ENCODE measurements around the gene MTX1. TPM values are rescaled to one million over a fixed set of nuclear protein-coding genes. Genes with fewer than 3 reads are reported as not detected.

Gene MTX1
- total and polyA plus RNA-seq, 2 experiments from 2014 or later: 77.7 to 106 TPM

DNA sequence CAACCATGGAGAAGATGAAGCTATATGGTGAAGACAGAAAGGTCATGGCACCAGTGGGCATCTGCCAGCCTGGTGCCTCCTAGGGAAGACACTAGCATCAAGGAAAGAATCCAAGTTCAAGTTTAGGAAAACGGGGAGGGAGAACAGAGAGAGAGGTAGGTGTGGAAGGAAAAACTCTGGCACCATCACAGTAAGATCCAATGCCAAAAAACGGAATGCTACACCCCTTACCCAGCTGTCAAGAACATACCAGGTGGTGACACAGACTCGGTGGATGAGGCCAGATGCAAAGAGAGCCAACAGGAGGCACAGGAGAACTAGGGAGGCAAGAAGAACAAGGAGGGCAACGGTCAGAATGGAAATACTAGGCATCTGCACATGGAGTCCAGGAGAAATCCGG lies 39.0 kb upstream of the MTX1 start:
- Mint-ChIP-seq H3K27me3 (ENCODE audit: insufficient read depth, low read depth, poor library complexity) (peaks cover 18% of the 10 kb centered on the region), H3K36me3 (ENCODE audit: low read depth) (peaks cover 20% of the 10 kb centered on the region), H3K4me3 (no peak overlapping the region; the same call in 2 of the 3 replicates), H3K4me1 (peaks cover 19% of the 10 kb centered on the region), H3K27ac (no peak overlapping the region), H3K9me3 (peaks cover 9% of the 10 kb centered on the region)
- H2AFZ ChIP-seq: no peak overlapping the region
- H4K20me1 ChIP-seq (replicated peaks; ENCODE audit: insufficient read depth): no peaks in the 10 kb centered on the region
- no peak overlapping the region for H3K4me2 ChIP-seq
- H3K4me3 ChIP-seq: no peak overlapping the region
- H3K27ac ChIP-seq (ENCODE audit: low read depth): no peak overlapping the region
- no peaks in the 10 kb centered on the region for H3K27me3 ChIP-seq (ENCODE audit: insufficient read depth)
- DNase-seq (ENCODE audit: low spot score) (no peak), ATAC-seq (no peak)
- no peaks in the 10 kb centered on the region for H3K9me2 ChIP-seq (ENCODE audit: insufficient read depth)
- TF ChIP-seq NANOG (IDR thresholded peaks at IDR 0.05; ENCODE audit: borderline replicate concordance): no peak
- no peak for TF ChIP-seq ZNF462 (CRISPR knock-in tag; IDR thresholded peaks at IDR 0.05)
- TF ChIP-seq REST (IDR thresholded peaks at IDR 0.05; ENCODE audit: unreplicated experiment): no peak
- TF ChIP-seq, protein P1, sequence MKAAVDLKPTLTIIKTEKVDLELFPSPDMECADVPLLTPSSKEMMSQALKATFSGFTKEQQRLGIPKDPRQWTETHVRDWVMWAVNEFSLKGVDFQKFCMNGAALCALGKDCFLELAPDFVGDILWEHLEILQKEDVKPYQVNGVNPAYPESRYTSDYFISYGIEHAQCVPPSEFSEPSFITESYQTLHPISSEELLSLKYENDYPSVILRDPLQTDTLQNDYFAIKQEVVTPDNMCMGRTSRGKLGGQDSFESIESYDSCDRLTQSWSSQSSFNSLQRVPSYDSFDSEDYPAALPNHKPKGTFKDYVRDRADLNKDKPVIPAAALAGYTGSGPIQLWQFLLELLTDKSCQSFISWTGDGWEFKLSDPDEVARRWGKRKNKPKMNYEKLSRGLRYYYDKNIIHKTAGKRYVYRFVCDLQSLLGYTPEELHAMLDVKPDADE (IDR thresholded peaks at IDR 0.05): no peak
- TF ChIP-seq EZH2phosphoT487 (IDR thresholded peaks at IDR 0.05; ENCODE audit: unreplicated experiment): no peak
- H3K4me1 ChIP-seq (ENCODE audit: insufficient read depth): peaks cover 25% of the 10 kb centered on the region
- peaks cover 17% of the 10 kb centered on the region for H3K79me2 ChIP-seq (replicated peaks; ENCODE audit: insufficient read depth)
- H3F3A ChIP-seq (replicated peaks; ENCODE audit: low read depth): peaks cover 35% of the 10 kb centered on the region
- no peaks in the 10 kb centered on the region for H3K36me3 ChIP-seq (ENCODE audit: insufficient read depth)
